ENCODE results near the gene COBLL1. TPM values are rescaled to one million over a fixed set of nuclear protein-coding genes. Genes with fewer than 3 reads are reported as not detected.

Gene COBLL1
- total and polyA plus RNA-seq, 5 donors, result 3.2 to 9.2 (median 8.4) TPM

DNA sequence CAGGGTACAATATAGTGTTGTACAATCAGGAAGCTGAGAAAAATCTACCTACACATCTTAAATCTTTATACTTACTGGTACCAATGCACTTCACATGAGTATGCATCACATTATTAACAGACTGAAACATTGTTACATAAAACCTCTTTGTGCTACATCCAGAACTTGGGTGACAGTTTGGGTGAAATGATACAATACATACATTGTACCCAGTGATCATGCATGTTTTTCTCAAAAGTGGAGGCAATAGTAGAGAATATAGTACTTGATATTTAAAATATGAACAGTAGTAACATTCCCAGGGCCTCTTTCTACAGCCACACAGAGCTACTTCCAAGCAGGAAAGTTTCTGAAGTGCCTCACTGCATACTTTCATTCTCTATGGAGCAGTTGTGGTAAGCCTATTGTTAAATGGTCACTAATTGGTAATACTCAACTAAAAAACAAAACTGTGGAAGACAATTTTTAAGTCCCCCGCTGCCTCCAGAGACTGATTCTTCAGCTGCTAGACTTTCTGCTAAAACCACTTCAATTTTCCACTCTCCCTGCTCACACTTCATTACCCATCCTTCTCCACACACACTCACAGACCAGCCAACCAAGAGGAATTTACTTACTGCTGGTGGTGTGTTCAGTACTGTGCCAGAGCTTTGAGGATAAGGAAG, 197.5 kb downstream of the COBLL1 start:
- intact Hi-C loops (cut with DNase I), result no loop called here
- H3K27me3 ChIP-seq (ENCODE audit: control insufficient read depth, insufficient read depth), result no peaks in the 10 kb centered on the region
- no peak overlapping the region for H3K4me3 ChIP-seq (ENCODE audit: low read length)
- no peak for DNase-seq
- no peak overlapping the region for H3K27ac ChIP-seq (ENCODE audit: low read length)
- H3K9me3 ChIP-seq (ENCODE audit: control insufficient read depth, low read length), result no peaks in the 10 kb centered on the region
- ATAC-seq, result no peak
- WGBS, result 100% methylated on average over 1 of the region's 1 CpG
- no peaks in the 10 kb centered on the region for H3K4me1 ChIP-seq (ENCODE audit: control insufficient read depth, insufficient read depth, low read length)

DNA sequence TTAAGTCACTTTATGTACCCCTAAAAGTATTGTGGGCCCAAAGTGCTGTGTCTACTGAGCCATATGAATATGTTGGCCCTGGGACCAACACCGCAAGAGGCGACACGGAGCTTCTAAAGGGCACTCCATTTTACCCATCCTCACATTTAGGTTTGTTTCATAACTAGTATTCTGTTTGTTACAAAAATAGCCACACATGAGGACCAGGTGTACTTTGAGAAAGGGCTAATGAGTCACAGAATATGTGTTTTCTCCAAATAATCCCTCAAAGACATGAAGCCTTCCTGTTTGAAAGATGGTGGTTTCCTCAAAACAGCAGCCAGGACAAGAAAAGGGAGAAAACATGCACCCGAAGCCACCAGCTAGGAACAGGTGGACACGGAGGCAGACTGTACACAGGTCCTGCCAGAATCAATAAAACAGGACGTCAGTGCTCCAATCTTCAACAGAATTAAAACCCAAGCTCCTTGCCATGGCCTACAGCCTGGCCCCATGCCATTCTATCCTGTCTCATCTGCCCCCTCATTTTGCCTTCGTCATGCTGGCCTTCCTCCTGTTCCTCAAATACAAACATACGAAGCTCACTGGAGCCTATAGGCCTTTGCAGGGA, 198.6 kb downstream of the COBLL1 start:
- Histone ChIP-seq H3K9me3 (ENCODE audit: control insufficient read depth, low read length) (no peaks in the 10 kb centered on the region), H3K4me1 (ENCODE audit: control insufficient read depth, insufficient read depth, low read length) (no peaks in the 10 kb centered on the region), H3K27ac (ENCODE audit: low read length) (no peak overlapping the region), H3K4me3 (ENCODE audit: low read length) (no peak overlapping the region), H3K27me3 (ENCODE audit: control insufficient read depth, insufficient read depth) (no peaks in the 10 kb centered on the region)
- WGBS, result 93% methylated on average over 8 of the region's 8 CpGs
- DNase-seq (no peak), ATAC-seq (no peak)
- intact Hi-C loops (cut with DNase I), result no loop called here

DNA sequence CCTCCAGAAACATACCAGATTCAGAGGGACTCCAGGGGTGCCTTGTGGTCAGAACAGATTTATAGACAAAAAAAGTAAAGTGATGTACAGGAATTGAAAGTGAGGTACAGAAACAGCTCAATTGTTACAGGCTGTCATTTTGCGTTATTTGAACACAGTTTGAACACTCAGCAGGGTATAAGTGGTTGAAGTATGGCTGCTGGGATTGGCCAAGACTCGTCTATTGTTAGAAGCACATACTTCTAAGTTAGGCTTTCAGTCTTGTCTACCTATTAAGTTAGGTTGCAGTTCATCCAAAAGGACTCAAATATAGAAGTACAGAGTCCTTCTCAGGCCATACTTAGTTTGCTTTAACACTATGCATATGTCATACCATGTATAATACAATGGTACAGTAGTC, 199.4 kb downstream of the COBLL1 start:
- no peaks in the 10 kb centered on the region for H3K9me3 ChIP-seq (ENCODE audit: control insufficient read depth, low read length)
- intact Hi-C loops (cut with DNase I), result no loop called here
- H3K4me3 ChIP-seq (ENCODE audit: low read length), result no peak overlapping the region
- WGBS, result 82% methylated on average over 2 of the region's 2 CpGs
- no peaks in the 10 kb centered on the region for H3K4me1 ChIP-seq (ENCODE audit: control insufficient read depth, insufficient read depth, low read length)
- no peaks in the 10 kb centered on the region for H3K27me3 ChIP-seq (ENCODE audit: control insufficient read depth, insufficient read depth)
- H3K27ac ChIP-seq (ENCODE audit: low read length), result no peak overlapping the region
- no peak for ATAC-seq
- no peak for DNase-seq

Other genes starting within 250 kb of the COBLL1 start
- 10 to 100 TPM; 11.4 to 19.5 (median 14.9) TPM for gene GRB14, start 220.3 kb downstream of the COBLL1 start, total RNA-seq
- gene GRB14, start 220.3 kb downstream of the COBLL1 start, polyA plus RNA-seq, result 20.0 TPM
- under 1 TPM in 2 of 4 donors, not detected in 2; 0.08 to 0.17 TPM for gene SLC38A11, start 113.7 kb upstream of the COBLL1 start, total RNA-seq
- 0.25 TPM for gene SLC38A11, start 113.7 kb upstream of the COBLL1 start, polyA plus RNA-seq

Data from right cardiac atrium (tissue), 5 donors.